T-cell (primary cell): Measurements from ENCODE around the gene AGTRAP. TPM values are rescaled to one million over a fixed set of nuclear protein-coding genes. Genes with fewer than 3 reads are reported as not detected.

Experiments
- ATAC-seq, 4 experiments: fragments of 200-7000 bp in 3 of 4; fragments of 150-1000 bp in 1 of 4; cut with Tn5 transposase; replicated peaks in 1 of 4; 1 replicate in 3 of 4; 2 replicates in 1 of 4; pipeline ENCODE4 v1.10.0; 2021; ENCODE audit warnings: moderate library complexity in 3 of 4, mild to moderate bottlenecking in 2 of 4, moderate number of reproducible peaks in 1 of 4
- CTCF ChIA-PET, 2 donors: fragments of 300-600 bp; sonication (Branson Sonifier 250); formaldehyde crosslinking; loops; one replicate each; lab custom pipeline; 2022; ENCODE audit warnings: antibody characterized with exemption in 2 of 2; lab: Charles Lee
- POLR2A ChIA-PET, 2 donors: fragments of 300-600 bp; sonication (Branson Sonifier 250); formaldehyde crosslinking; loops; one replicate each; lab custom pipeline; 2022; ENCODE audit warnings: antibody characterized with exemption in 2 of 2; lab: Charles Lee
- DNase-seq, 35 experiments: peaks; one replicate each; pipeline versions ENCODE4 v3.0.0 to v3.0.0-alpha.2; 2013 to 2023
- H3K27ac ChIP-seq: one replicate; pipeline ENCODE4 v1.5.1; 2013; ENCODE audit warnings: low read length
- H3K27me3 ChIP-seq, 2 experiments: replicated peaks in 1 of 2; 1 replicate in 1 of 2; 2 replicates in 1 of 2; pipeline versions ENCODE4 v1.6.1 to v1.7.0; 2013; ENCODE audit warnings: low read length in 1 of 2, mixed read lengths in 1 of 2; ENCODE audit not compliant: control insufficient read depth in 2 of 2, insufficient read depth in 2 of 2; ENCODE audit errors: extremely low read depth in 1 of 2
- H3K36me3 ChIP-seq, 2 donors: 1 replicate in 1 of 2; 2 replicates in 1 of 2; pipeline versions ENCODE4 v1.6.1 to v1.7.0; 2013; ENCODE audit warnings: low read length in 1 of 2; ENCODE audit not compliant: control insufficient read depth in 2 of 2, insufficient read depth in 1 of 2; ENCODE audit errors: extremely low read depth in 1 of 2
- H3K4me1 ChIP-seq, 2 experiments: 1 replicate in 1 of 2; 2 replicates in 1 of 2; pipeline versions ENCODE4 v1.6.1 to v1.7.0; 2013; ENCODE audit warnings: low read length in 2 of 2, mixed read lengths in 1 of 2; ENCODE audit not compliant: insufficient read depth in 2 of 2, control insufficient read depth in 1 of 2; ENCODE audit errors: extremely low read depth in 1 of 2
- H3K4me3 ChIP-seq, 2 donors: 1 replicate in 1 of 2; 2 replicates in 1 of 2; pipeline versions ENCODE4 v1.5.1 to v1.7.0; 2013; ENCODE audit warnings: mild to moderate bottlenecking in 2 of 2, low read length in 1 of 2, moderate library complexity in 1 of 2; ENCODE audit not compliant: control insufficient read depth in 1 of 2; ENCODE audit errors: extremely low read depth in 1 of 2
- H3K9me3 ChIP-seq: 2 replicates; pipeline ENCODE4 v1.7.0; 2013
- H3K27ac Mint-ChIP-seq, 2 donors: one replicate each; pipeline ENCODE4 v1.8.0; 2020 to 2021; ENCODE audit warnings: mild to moderate bottlenecking in 2 of 2, mixed read lengths in 2 of 2
- H3K27me3 Mint-ChIP-seq, 2 donors: one replicate each; pipeline ENCODE4 v1.8.0; 2021 to 2022; ENCODE audit warnings: mixed read lengths in 2 of 2
- H3K36me3 Mint-ChIP-seq: one replicate; pipeline ENCODE4 v1.8.0; 2021; ENCODE audit warnings: mixed read lengths
- H3K4me1 Mint-ChIP-seq, 3 donors: one replicate each; pipeline ENCODE4 v1.8.0; 2020 to 2022; ENCODE audit warnings: mixed read lengths in 3 of 3, mild to moderate bottlenecking in 1 of 3
- H3K4me3 Mint-ChIP-seq, 3 donors: one replicate each; pipeline ENCODE4 v1.8.0; 2020 to 2022; ENCODE audit warnings: mild to moderate bottlenecking in 3 of 3, mixed read lengths in 3 of 3, moderate library complexity in 3 of 3
- H3K9me3 Mint-ChIP-seq, 3 donors: one replicate each; pipeline ENCODE4 v1.8.0; 2020 to 2022; ENCODE audit warnings: mixed read lengths in 3 of 3
- WGBS: methylation state at CpG from one replicate; pipeline ENCODE4 v1.1.5; 2013; ENCODE audit warnings: missing lambda C conversion rate; ENCODE audit not compliant: insufficient coverage; 5-methylcytosine and 5-hydroxymethylcytosine counted together
- total RNA-seq, 35 experiments: library from RNA in 6 of 35; stranded (reverse) in 6 of 35; fragments of 120-200 nt in 1 of 35; gene quantifications; one replicate each; pipeline versions ENCODE4 v1.2.1 to v1.2.4 and lab custom pipeline; 2013 to 2026

The AGTRAP gene
- total RNA-seq, 5 donors from 2014 or later (not counting 1 experiment from before 2014, with no cell fraction given) = 15.8 to 30.4 (median 19.5) TPM

DNA sequence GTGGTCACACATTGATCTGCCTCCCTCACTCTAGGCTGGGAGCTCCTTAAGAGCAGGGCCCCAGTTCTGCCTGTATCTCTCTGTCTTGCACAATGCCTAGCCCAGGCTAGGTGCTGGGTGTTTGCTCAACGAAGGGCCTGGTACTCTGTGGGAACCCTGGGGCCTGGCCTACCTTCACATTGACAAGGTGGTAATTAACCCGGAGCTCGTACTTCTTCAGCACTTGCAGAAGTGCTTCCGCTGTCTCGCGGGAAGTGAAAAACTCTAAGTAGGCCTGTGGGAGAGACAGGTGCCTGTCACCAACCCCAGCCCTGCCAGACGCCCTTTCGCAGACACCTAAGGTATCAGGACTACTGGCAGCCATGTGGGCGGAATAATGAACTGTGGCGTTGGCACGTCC is 56.2 kb downstream of the AGTRAP start:
- Mint-ChIP-seq H3K36me3 (peaks cover 32% of the 10 kb centered on the region), H3K27ac (no peak overlapping the region), H3K27me3 (no peaks in the 10 kb centered on the region), H3K9me3 (no peaks in the 10 kb centered on the region), H3K4me1 (no peaks in the 10 kb centered on the region), H3K4me3 (no peak overlapping the region)
- H3K4me1 ChIP-seq = no peaks in the 10 kb centered on the region
- DNase-seq = no peak
- CTCF ChIA-PET = interaction anchor here in 1 of 2 donors (0.6 kb wide), 1 partner anchor 836 kb away, joined by 5 read pairs; no protein-coding TSS in a partner anchor
- H3K4me3 ChIP-seq = no peak overlapping the region
- POLR2A ChIA-PET = no interaction called here
- ATAC-seq = no peak
- H3K9me3 ChIP-seq = no peaks in the 10 kb centered on the region
- peaks cover 9 to 59% of the 10 kb centered on the region in 2 donors for H3K36me3 ChIP-seq
- no peak overlapping the region for H3K27ac ChIP-seq
- 93% methylated on average over 8 of the region's 11 CpGs for WGBS
- H3K27me3 ChIP-seq = no peaks in the 10 kb centered on the region

DNA sequence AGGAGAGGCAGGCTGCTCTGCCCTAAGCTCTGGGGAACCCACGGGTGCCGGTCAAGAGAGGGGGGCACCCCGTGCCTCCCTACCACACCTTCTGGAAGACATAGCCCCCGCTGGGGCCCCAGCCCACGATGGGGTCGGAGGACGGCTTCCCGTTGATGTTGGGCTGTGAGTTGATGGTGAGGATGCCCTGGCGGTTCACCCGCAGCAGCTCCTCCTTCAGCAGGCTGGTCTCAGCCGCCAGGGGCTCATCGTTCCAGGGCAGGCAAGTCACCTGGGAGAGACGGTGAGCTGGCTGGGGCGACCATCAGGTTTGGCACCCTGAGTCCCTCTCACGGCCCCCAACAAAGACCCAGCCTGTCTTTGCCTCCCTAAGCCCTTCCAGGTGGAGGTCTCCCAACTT is 57.9 kb downstream of the AGTRAP start:
- ChIA-PET POLR2A (no interaction called here), CTCF (no interaction called here)
- Mint-ChIP-seq H3K27ac (no peak overlapping the region), H3K9me3 (no peaks in the 10 kb centered on the region), H3K27me3 (no peaks in the 10 kb centered on the region), H3K4me3 (no peak overlapping the region), H3K36me3 (peaks cover 32% of the 10 kb centered on the region), H3K4me1 (no peaks in the 10 kb centered on the region)
- Histone ChIP-seq H3K36me3 (peaks cover 9 to 59% of the 10 kb centered on the region in 2 donors), H3K4me3 (no peak overlapping the region), H3K27ac (no peak overlapping the region), H3K9me3 (no peaks in the 10 kb centered on the region), H3K4me1 (no peaks in the 10 kb centered on the region), H3K27me3 (no peaks in the 10 kb centered on the region)
- WGBS = 94% methylated on average over 7 of the region's 15 CpGs
- ATAC-seq (no peak), DNase-seq (no peak)

DNA sequence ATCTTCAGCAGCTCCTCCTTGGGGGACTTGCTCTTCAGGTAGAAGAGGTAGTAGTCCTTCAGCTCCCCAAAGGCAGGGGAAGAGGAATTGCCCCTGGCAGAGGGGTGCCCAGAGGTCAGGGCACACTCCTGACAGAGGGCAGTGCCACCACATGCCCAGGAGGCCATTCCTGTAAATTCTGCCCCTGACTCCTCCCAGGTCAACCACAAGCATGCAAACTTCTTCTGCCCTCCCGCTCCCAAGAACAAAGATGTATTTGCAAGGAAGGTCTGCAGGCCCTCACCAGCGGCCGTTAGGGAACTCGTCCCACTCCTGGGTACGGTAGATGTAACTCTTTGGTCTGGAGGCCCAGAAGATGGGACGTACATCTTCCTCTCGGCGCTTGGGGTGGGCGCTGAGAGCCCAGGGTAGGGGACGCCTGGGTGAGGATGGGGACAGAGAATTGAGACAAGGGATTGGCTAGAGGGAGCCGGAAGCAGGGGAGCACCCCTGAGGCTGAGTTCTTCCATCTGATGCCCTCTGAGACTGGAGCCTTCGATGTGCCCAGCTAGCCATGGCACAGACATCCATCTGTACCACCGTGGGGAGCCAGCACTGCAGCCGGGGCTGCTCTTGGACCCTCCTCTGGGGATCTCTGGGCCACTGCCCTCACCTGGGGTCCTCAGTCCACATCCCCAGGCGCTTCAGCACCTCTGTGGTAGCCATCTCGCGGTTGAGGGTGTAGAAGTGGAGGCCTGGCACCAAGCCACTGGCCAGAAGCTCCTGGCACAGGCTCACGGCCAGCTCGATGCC is 58.7 kb downstream of the AGTRAP start:
- H3K36me3 ChIP-seq = peaks cover 9 to 66% of the 10 kb centered on the region in 2 donors
- no peaks in the 10 kb centered on the region for H3K9me3 ChIP-seq
- H3K27ac ChIP-seq = no peak overlapping the region
- ATAC-seq (no peak), DNase-seq (no peak)
- H3K9me3 Mint-ChIP-seq = no peaks in the 10 kb centered on the region
- no peaks in the 10 kb centered on the region for H3K4me1 ChIP-seq
- no peak overlapping the region for H3K4me3 ChIP-seq
- H3K27me3 ChIP-seq = no peaks in the 10 kb centered on the region
- POLR2A ChIA-PET = no interaction called here
- CTCF ChIA-PET = no interaction called here
- 92% methylated on average over 18 of the region's 19 CpGs for WGBS
- H3K4me3 Mint-ChIP-seq = no peak overlapping the region
- no peak overlapping the region for H3K27ac Mint-ChIP-seq
- no peaks in the 10 kb centered on the region for H3K27me3 Mint-ChIP-seq
- no peaks in the 10 kb centered on the region for H3K4me1 Mint-ChIP-seq
- H3K36me3 Mint-ChIP-seq = peaks cover 32% of the 10 kb centered on the region

DNA sequence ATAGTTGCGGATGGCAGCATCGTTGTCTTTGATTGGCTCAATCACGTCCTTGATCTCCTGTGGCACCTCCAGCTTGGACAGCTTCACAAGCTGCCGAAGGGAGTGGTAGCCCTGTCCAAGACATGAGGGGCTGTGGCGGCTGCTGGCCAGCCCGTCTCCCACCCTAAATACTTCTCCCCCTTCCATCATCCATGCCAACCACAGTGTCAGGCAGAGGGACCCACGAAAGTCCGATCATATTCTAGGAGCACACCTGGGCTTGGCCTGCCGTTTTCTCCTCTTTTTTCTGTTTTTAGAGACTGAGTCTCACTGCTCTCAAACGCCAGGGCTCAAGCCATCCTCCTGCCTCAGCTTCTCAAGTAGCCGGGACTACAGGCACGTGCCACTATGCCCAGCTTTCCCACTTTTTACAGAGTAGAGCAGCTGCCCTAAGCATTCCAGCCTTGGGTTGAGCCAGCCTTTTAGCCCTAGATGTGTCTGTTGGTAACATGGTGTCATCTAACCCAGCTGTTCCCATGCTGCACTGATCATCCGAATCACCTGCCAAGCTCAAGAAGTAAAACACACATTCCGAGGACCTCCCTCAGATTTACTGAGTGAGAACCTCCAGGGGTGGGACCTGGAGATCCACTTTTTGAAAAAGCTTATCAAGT is 59.4 kb downstream of the AGTRAP start:
- DNase-seq (no peak), ATAC-seq (no peak)
- H3K36me3 Mint-ChIP-seq = peaks cover 37% of the 10 kb centered on the region
- WGBS = 96% methylated on average over 12 of the region's 14 CpGs
- H3K27ac Mint-ChIP-seq = no peak overlapping the region
- H3K27me3 Mint-ChIP-seq = no peaks in the 10 kb centered on the region
- Histone ChIP-seq H3K9me3 (no peaks in the 10 kb centered on the region), H3K4me1 (no peaks in the 10 kb centered on the region), H3K4me3 (no peak overlapping the region), H3K27ac (no peak overlapping the region), H3K36me3 (peaks cover 9 to 68% of the 10 kb centered on the region in 2 donors), H3K27me3 (no peaks in the 10 kb centered on the region)
- ChIA-PET CTCF (no interaction called here), POLR2A (no interaction called here)
- no peaks in the 10 kb centered on the region for H3K4me1 Mint-ChIP-seq
- no peaks in the 10 kb centered on the region for H3K9me3 Mint-ChIP-seq
- H3K4me3 Mint-ChIP-seq = no peak overlapping the region

DNA sequence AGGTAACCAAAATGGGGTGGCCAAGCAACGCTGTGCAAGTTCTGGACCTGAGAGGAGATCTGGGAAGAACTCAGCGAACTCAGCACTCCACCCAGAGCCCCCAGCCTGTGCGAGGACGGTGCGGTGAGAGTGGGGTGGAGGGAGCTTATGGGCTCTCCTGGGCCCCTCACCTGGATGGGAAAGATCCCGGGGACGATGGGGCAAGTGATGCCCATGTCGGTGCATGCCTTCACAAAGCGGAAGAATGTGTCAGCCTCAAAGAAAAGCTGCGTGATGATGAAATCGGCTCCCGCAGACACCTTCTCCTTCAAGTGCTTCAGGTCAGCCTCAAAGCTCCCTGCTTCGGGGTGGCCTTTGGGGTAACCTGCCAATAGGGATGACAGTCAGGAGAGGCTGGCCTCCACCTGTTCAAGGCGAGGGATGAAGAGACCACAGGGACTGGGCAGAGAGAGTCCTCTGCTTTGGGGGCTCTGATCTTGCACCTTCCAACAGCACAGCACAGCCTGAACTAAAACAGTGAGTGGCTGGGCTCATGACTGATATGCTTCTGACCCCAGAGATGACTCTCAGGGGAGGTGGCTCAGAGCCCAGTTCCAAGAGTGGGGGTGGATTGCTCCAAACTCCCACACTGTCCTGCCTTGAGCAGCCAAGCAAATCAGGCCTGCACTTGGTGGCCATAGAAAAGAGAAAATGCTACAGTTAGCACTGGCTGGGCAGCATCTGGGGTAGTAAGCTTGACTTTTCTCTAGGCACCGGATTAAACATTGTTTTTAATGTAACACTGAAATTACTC is 60.3 kb downstream of the AGTRAP start:
- ChIA-PET CTCF (no interaction called here), POLR2A (no interaction called here)
- no peak for DNase-seq
- Histone ChIP-seq H3K36me3 (peaks cover 9 to 75% of the 10 kb centered on the region in 2 donors), H3K4me3 (no peak overlapping the region), H3K9me3 (no peaks in the 10 kb centered on the region), H3K4me1 (no peaks in the 10 kb centered on the region), H3K27ac (no peak overlapping the region), H3K27me3 (no peaks in the 10 kb centered on the region)
- Mint-ChIP-seq H3K36me3 (peaks cover 38% of the 10 kb centered on the region), H3K27ac (no peak overlapping the region), H3K27me3 (no peaks in the 10 kb centered on the region), H3K9me3 (no peaks in the 10 kb centered on the region), H3K4me1 (peaks cover 0 to 2% (median 0%) of the 10 kb centered on the region in 3 donors), H3K4me3 (no peak overlapping the region)
- 98% methylated on average over 13 of the region's 15 CpGs for WGBS
- ATAC-seq = no peak

DNA sequence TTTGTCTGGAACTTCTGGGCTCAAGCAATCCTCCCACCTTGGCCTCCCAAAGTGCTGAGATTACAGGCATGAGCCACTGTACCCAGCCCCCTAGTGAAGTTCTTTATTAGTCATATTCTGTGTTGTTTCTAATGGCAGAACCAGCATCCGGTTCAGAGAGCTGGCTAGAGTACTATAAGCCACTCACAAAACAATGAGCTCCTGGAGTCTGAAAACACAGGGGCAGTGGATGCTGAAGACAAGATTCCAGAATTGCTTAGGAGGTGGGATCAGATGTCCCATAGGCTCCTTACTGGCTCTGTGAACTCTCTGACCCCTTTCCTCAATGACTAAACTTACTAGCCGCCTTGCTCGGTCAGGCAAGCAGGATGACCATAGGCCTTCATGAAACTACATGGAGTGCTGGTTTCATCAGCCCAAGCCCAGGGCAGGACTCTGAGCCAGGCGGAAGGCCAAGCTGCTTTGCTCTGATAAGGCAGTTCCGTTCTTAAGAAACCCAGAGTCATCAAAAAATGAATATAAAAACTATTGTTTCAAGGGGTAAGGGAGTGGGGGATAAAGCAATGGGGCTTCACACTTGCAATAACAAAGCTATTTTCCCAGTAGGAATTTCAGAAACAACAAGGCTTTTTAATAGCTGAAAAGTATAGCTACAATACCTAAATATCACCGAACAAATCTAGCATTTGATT is 61.7 kb downstream of the AGTRAP start:
- H3K4me1 Mint-ChIP-seq = peaks cover 10 to 16% (median 10%) of the 10 kb centered on the region in 3 donors
- ChIA-PET POLR2A (interaction anchor here (0.5 to 0.7 kb wide), 2 partner anchors 13 to 670 kb away, joined by 3 read pairs; no protein-coding TSS in a partner anchor), CTCF (interaction anchor here in 1 of 2 donors (0.6 kb wide), 1 partner anchor 647 kb away, joined by 3 read pairs; no protein-coding TSS in a partner anchor)
- Histone ChIP-seq H3K27ac (no peak overlapping the region), H3K4me3 (no peak overlapping the region), H3K9me3 (no peaks in the 10 kb centered on the region), H3K36me3 (peaks cover 9 to 70% of the 10 kb centered on the region in 2 donors), H3K4me1 (peaks cover 0 to 7% of the 10 kb centered on the region in 2 experiments), H3K27me3 (no peaks in the 10 kb centered on the region)
- H3K4me3 Mint-ChIP-seq = no peak overlapping the region
- DNase-seq (no peak), ATAC-seq (no peak)
- no peak overlapping the region for H3K27ac Mint-ChIP-seq
- no peaks in the 10 kb centered on the region for H3K27me3 Mint-ChIP-seq
- WGBS = 100% methylated on average over 1 of the region's 6 CpGs
- no peaks in the 10 kb centered on the region for H3K9me3 Mint-ChIP-seq
- H3K36me3 Mint-ChIP-seq = peaks cover 29% of the 10 kb centered on the region
